Activated CD4-positive, alpha-beta T cell treated with anti-CD3 and anti-CD28 coated beads for 36 hours (primary cell): ENCODE data around the gene CNN1. TPM values are rescaled to one million over a fixed set of nuclear protein-coding genes. Genes with fewer than 3 reads are reported as not detected.
A peak's percentile ranks its signal among the peaks of the same experiment; 100 is the strongest.

Experiments
- ATAC-seq: fragments of 200-7000 bp; cut with Tn5 transposase; one replicate; pipeline ENCODE4 v1.10.0; 2021; ENCODE audit warnings: mild to moderate bottlenecking, moderate library complexity
- CTCF ChIA-PET: fragments of 350-600 bp; sonication (Branson Sonifier 250); formaldehyde crosslinking; loops from one replicate; lab custom pipeline; 2021; ENCODE audit warnings: antibody characterized with exemption; lab: Charles Lee
- POLR2A ChIA-PET: fragments of 350-600 bp; sonication (Branson Sonifier 250); formaldehyde crosslinking; loops from one replicate; lab custom pipeline; 2021; ENCODE audit warnings: antibody characterized with exemption, inconsistent platforms; lab: Charles Lee
- DNase-seq: peaks from one replicate; pipeline ENCODE4 v3.0.0-alpha.2; 2020
- H3K27ac Mint-ChIP-seq: one replicate; pipeline ENCODE4 v1.8.0; 2021; ENCODE audit warnings: mixed read lengths
- H3K27me3 Mint-ChIP-seq: one replicate; pipeline ENCODE4 v1.8.0; 2021; ENCODE audit warnings: mixed read lengths
- H3K36me3 Mint-ChIP-seq: one replicate; pipeline ENCODE4 v1.8.0; 2021; ENCODE audit warnings: low read depth, mixed read lengths
- H3K4me1 Mint-ChIP-seq: one replicate; pipeline ENCODE4 v1.8.0; 2021; ENCODE audit warnings: mixed read lengths
- H3K4me3 Mint-ChIP-seq: one replicate; pipeline ENCODE4 v1.8.0; 2021; ENCODE audit warnings: mild to moderate bottlenecking, moderate library complexity, mixed read lengths
- H3K9me3 Mint-ChIP-seq: one replicate; pipeline ENCODE4 v1.8.0; 2021; ENCODE audit warnings: low read depth, mixed read lengths
- intact Hi-C, 2 experiments: fragments of 100-400 bp; cut with DNase I in 1 of 2; cut with micrococcal nuclease in 1 of 2; formaldehyde crosslinking; loops; one replicate each; pipeline versions ENCODE4 v1.14.2 to v1.15.1; 2022 to 2024; cut with DNase I, micrococcal nuclease
- total RNA-seq, 2 experiments: library from RNA; stranded (reverse); gene quantifications; one replicate each; pipeline ENCODE4 v1.2.3, GENCODE V29; 2021

Gene CNN1
- total RNA-seq = not detected

- no peak for ATAC-seq
- intact Hi-C loops = no loop called here
- H3K4me1 Mint-ChIP-seq = peaks cover 5% of the 10 kb centered on the region
- H3K4me3 Mint-ChIP-seq = no peak within 1 kb of the TSS
- peaks cover 19% of the 10 kb centered on the region for H3K27me3 Mint-ChIP-seq
- no peak within 1 kb of the TSS for H3K27ac Mint-ChIP-seq
- no peaks in the 10 kb centered on the region for H3K9me3 Mint-ChIP-seq
- ChIA-PET POLR2A (no interaction called here), CTCF (no interaction called here)
- no peak for DNase-seq
- no peaks in the 10 kb centered on the region for H3K36me3 Mint-ChIP-seq
Measured at GRCh38 chr19:11538232-11539036, at the start of gene CNN1. CNN1 (plus strand) TSS chr19:11538851; CDS start chr19:11538928, 77 bp downstream.

- ATAC-seq (no peak), DNase-seq (no peak)
- ChIA-PET CTCF (no interaction called here), POLR2A (no interaction called here)
- peaks cover 22% of the 10 kb centered on the region for H3K36me3 Mint-ChIP-seq
- H3K27ac Mint-ChIP-seq = no peak overlapping the region
- no peaks in the 10 kb centered on the region for H3K4me1 Mint-ChIP-seq
- H3K27me3 Mint-ChIP-seq = no peaks in the 10 kb centered on the region
- no peaks in the 10 kb centered on the region for H3K9me3 Mint-ChIP-seq
- H3K4me3 Mint-ChIP-seq = no peak overlapping the region
- intact Hi-C loops = no loop called here
Measured at GRCh38 chr19:11489378-11489777, 49.3 kb upstream of the CNN1 start.

GRCh38 chr19:11494634-11495285, 43.9 kb upstream of the CNN1 start:
- Mint-ChIP-seq H3K27me3 (no peaks in the 10 kb centered on the region), H3K4me1 (no peaks in the 10 kb centered on the region), H3K27ac (no peak overlapping the region), H3K9me3 (no peaks in the 10 kb centered on the region), H3K4me3 (no peak overlapping the region), H3K36me3 (peaks cover 25% of the 10 kb centered on the region)
- intact Hi-C loops = no loop called here
- ATAC-seq (no peak), DNase-seq (no peak)
- ChIA-PET CTCF (interaction anchor here (1.4 kb wide), 1 partner anchor 32 kb away, joined by 3 read pairs; no protein-coding TSS in a partner anchor), POLR2A (no interaction called here)

- no peaks in the 10 kb centered on the region for H3K4me1 Mint-ChIP-seq
- ATAC-seq (no peak), DNase-seq (no peak)
- H3K4me3 Mint-ChIP-seq = no peak overlapping the region
- no peak overlapping the region for H3K27ac Mint-ChIP-seq
- intact Hi-C loops = no loop called here
- POLR2A ChIA-PET = no interaction called here
- CTCF ChIA-PET = interaction anchor here (1.4 kb wide), 1 partner anchor 31 kb away, joined by 3 read pairs; no protein-coding TSS in a partner anchor
- H3K36me3 Mint-ChIP-seq = peaks cover 23% of the 10 kb centered on the region
- no peaks in the 10 kb centered on the region for H3K27me3 Mint-ChIP-seq
- H3K9me3 Mint-ChIP-seq = no peaks in the 10 kb centered on the region
Measured at GRCh38 chr19:11495481-11495880, 43.2 kb upstream of the CNN1 start.

- ChIA-PET POLR2A (no interaction called here), CTCF (no interaction called here)
- Mint-ChIP-seq H3K4me1 (no peaks in the 10 kb centered on the region), H3K9me3 (no peaks in the 10 kb centered on the region), H3K36me3 (peaks cover 21% of the 10 kb centered on the region), H3K27ac (no peak overlapping the region), H3K4me3 (no peak overlapping the region), H3K27me3 (no peaks in the 10 kb centered on the region)
- ATAC-seq (no peak), DNase-seq (no peak)
- intact Hi-C loops = loop anchor here (1.0 kb wide), 1 partner anchor 91 kb away; no protein-coding TSS in a partner anchor
Measured at GRCh38 chr19:11495885-11496284, 42.8 kb upstream of the CNN1 start.

GRCh38 chr19:11496391-11497163, 42.1 kb upstream of the CNN1 start:
- Mint-ChIP-seq H3K36me3 (peaks cover 20% of the 10 kb centered on the region), H3K4me3 (no peak overlapping the region), H3K27me3 (no peaks in the 10 kb centered on the region), H3K4me1 (no peaks in the 10 kb centered on the region), H3K27ac (no peak overlapping the region), H3K9me3 (no peaks in the 10 kb centered on the region)
- intact Hi-C loops = loop anchor here (1.0 kb wide), 1 partner anchor 91 kb away; no protein-coding TSS in a partner anchor
- ChIA-PET CTCF (interaction anchor here (0.8 kb wide), 1 partner anchor 624 kb away, joined by 3 read pairs; no protein-coding TSS in a partner anchor), POLR2A (no interaction called here)
- peak; percentile 83 for DNase-seq
- ATAC-seq = peak; percentile 94

GRCh38 chr19:11499220-11499726, 39.4 kb upstream of the CNN1 start:
- H3K27me3 Mint-ChIP-seq = no peaks in the 10 kb centered on the region
- intact Hi-C loops = no loop called here
- CTCF ChIA-PET = no interaction called here
- H3K4me1 Mint-ChIP-seq = peaks cover under 1% of the 10 kb centered on the region
- H3K36me3 Mint-ChIP-seq = peaks cover 20% of the 10 kb centered on the region
- DNase-seq (no peak), ATAC-seq (no peak)
- H3K4me3 Mint-ChIP-seq = no peak overlapping the region
- POLR2A ChIA-PET = no interaction called here
- no peaks in the 10 kb centered on the region for H3K9me3 Mint-ChIP-seq
- H3K27ac Mint-ChIP-seq = no peak overlapping the region

- H3K9me3 Mint-ChIP-seq = no peaks in the 10 kb centered on the region
- no peak overlapping the region for H3K27ac Mint-ChIP-seq
- H3K4me3 Mint-ChIP-seq = no peak overlapping the region
- intact Hi-C loops = no loop called here
- H3K36me3 Mint-ChIP-seq = peaks cover 18% of the 10 kb centered on the region
- DNase-seq (no peak), ATAC-seq (no peak)
- POLR2A ChIA-PET = no interaction called here
- H3K4me1 Mint-ChIP-seq = peaks cover 7% of the 10 kb centered on the region
- CTCF ChIA-PET = interaction anchor here (0.6 kb wide), 1 partner anchor 334 kb away, joined by 3 read pairs; no protein-coding TSS in a partner anchor
- H3K27me3 Mint-ChIP-seq = no peaks in the 10 kb centered on the region
Measured at GRCh38 chr19:11499890-11500420, 38.7 kb upstream of the CNN1 start.

GRCh38 chr19:11504502-11505031, 34.1 kb upstream of the CNN1 start:
- ATAC-seq = no peak
- CTCF ChIA-PET = interaction anchor here (1.7 kb wide), 1 partner anchor 22 kb away, joined by 6 read pairs; no protein-coding TSS in a partner anchor
- H3K36me3 Mint-ChIP-seq = peaks cover 16% of the 10 kb centered on the region
- peak overlapping the region; percentile 87 for H3K27ac Mint-ChIP-seq
- H3K9me3 Mint-ChIP-seq = no peaks in the 10 kb centered on the region
- intact Hi-C loops = loop anchor here (1.0 to 2.0 kb wide), 19 partner anchors 22 to 707 kb away; partner anchors contain the start of genes ECSIT (in 2 of the 2), ELOF1 (in 2 of the 2), CARM1 (in 1 of the 2) and CCDC159 (in 1 of the 2)
- POLR2A ChIA-PET = no interaction called here
- DNase-seq = no peak
- H3K27me3 Mint-ChIP-seq = no peaks in the 10 kb centered on the region
- H3K4me1 Mint-ChIP-seq = peaks cover 12% of the 10 kb centered on the region
- H3K4me3 Mint-ChIP-seq = peak overlapping the region; percentile 83

- CTCF ChIA-PET = interaction anchor here (1.7 kb wide), 1 partner anchor 22 kb away, joined by 6 read pairs; no protein-coding TSS in a partner anchor
- Mint-ChIP-seq H3K4me3 (peak overlapping the region; percentile 83), H3K27me3 (no peaks in the 10 kb centered on the region), H3K9me3 (no peaks in the 10 kb centered on the region), H3K27ac (peak overlapping the region; percentile 87), H3K4me1 (peaks cover 12% of the 10 kb centered on the region), H3K36me3 (peaks cover 16% of the 10 kb centered on the region)
- DNase-seq = peak; percentile 98
- POLR2A ChIA-PET = no interaction called here
- intact Hi-C loops = loop anchor here (1.0 to 2.0 kb wide), 19 partner anchors 22 to 708 kb away; partner anchors contain the start of genes ECSIT (in 2 of the 2), ELOF1 (in 2 of the 2), CARM1 (in 1 of the 2) and CCDC159 (in 1 of the 2)
- ATAC-seq = peak; percentile 95
Measured at GRCh38 chr19:11505032-11505503, 33.6 kb upstream of the CNN1 start.
